Measurements from ENCODE around the gene PARP3. TPM values are rescaled to one million over a fixed set of nuclear protein-coding genes. Genes with fewer than 3 reads are reported as not detected.

Gene PARP3
- polyA plus RNA-seq, 1 donor from 2014 or later = 15.5 TPM

GRCh38 chr3:51953445-51953844, 11.3 kb downstream of the PARP3 start:
- Mint-ChIP-seq H3K4me1 (peaks cover 0 to 2% (median 0%) of the 10 kb centered on the region in 3 donors), H3K9me3 (no peaks in the 10 kb centered on the region), H3K36me3 (peaks cover 4% of the 10 kb centered on the region), H3K27ac (no peak overlapping the region), H3K27me3 (peaks cover 14% of the 10 kb centered on the region), H3K4me3 (peak overlapping the region in 2 of 4 donors; percentile 1 to 38)

GRCh38 chr3:51954105-51954504, 11.9 kb downstream of the PARP3 start:
- H3K27ac Mint-ChIP-seq = no peak overlapping the region
- H3K27me3 Mint-ChIP-seq = peaks cover 14% of the 10 kb centered on the region
- H3K4me1 Mint-ChIP-seq = peaks cover 0 to 2% (median 0%) of the 10 kb centered on the region in 3 donors
- H3K9me3 Mint-ChIP-seq = no peaks in the 10 kb centered on the region
- peak overlapping the region in 3 of 4 donors; percentile 38 to 51 (median 47) for H3K4me3 Mint-ChIP-seq
- H3K36me3 Mint-ChIP-seq = peaks cover 2% of the 10 kb centered on the region

DNA sequence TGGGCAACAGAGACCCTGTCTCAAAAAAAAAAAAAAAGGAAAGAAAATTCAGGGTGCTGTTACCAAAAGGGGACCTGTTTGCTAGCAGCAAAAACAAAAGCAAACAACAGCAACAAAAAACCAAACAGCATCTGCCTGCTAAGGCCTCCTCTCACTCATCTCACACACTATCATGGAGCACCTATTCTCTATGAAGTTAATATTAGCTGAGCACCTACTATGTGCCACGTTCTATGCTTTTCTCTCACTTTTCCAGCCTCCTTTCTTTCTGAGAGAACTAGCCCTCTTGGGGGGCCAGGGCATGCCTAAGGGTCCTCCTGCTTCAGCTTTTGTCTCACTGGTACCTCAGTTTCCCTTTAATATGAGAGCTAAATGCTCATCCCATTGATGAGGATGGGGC, 12.6 kb downstream of the PARP3 start:
- Mint-ChIP-seq H3K27ac (no peak overlapping the region), H3K9me3 (no peaks in the 10 kb centered on the region), H3K4me3 (no peak overlapping the region), H3K27me3 (peaks cover 14% of the 10 kb centered on the region), H3K4me1 (peaks cover 0 to 2% (median 0%) of the 10 kb centered on the region in 3 donors), H3K36me3 (peaks cover 2% of the 10 kb centered on the region)

DNA sequence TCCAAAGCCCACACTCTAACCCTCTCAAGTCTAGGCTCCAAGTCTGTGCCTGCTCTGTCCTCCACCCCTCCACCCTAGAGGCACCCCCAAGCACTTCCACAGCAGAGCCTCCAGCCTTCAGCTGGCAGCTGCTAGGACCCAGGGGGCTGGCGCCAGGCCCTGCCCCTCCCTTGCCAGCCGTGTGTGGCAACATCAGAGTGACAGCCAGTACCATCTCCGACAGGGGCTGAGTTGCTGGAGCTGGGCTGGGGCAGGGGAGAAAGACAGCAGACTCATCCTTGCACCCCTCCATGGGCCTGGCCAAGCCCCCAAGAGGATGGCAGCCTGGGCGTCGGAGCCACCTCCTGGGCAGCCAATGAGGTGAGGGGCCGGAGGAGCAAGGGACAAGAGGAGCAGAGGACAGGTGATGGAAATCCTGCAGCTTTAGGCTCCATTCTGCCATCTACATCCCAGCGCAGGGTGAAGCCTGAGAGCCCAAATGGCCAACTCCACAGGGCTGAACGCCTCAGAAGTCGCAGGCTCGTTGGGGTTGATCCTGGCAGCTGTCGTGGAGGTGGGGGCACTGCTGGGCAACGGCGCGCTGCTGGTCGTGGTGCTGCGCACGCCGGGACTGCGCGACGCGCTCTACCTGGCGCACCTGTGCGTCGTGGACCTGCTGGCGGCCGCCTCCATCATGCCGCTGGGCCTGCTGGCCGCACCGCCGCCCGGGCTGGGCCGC, 13.2 kb downstream of the PARP3 start, which contains the start of gene GPR62:
TSS of gene GPR62 (plus strand) at position 207 of the 718 bp plus-strand sequence. CDS start at position 479, 272 bp downstream.
- peaks cover 2% of the 10 kb centered on the region for H3K36me3 Mint-ChIP-seq
- no peaks in the 10 kb centered on the region for H3K9me3 Mint-ChIP-seq
- peak within 1 kb of the TSS; percentile 38 to 70 (median 60) for H3K4me3 Mint-ChIP-seq
- peaks cover 0 to 2% (median 0%) of the 10 kb centered on the region in 3 donors for H3K4me1 Mint-ChIP-seq
- H3K27me3 Mint-ChIP-seq = peaks cover 15% of the 10 kb centered on the region
- no peak within 1 kb of the TSS for H3K27ac Mint-ChIP-seq

DNA sequence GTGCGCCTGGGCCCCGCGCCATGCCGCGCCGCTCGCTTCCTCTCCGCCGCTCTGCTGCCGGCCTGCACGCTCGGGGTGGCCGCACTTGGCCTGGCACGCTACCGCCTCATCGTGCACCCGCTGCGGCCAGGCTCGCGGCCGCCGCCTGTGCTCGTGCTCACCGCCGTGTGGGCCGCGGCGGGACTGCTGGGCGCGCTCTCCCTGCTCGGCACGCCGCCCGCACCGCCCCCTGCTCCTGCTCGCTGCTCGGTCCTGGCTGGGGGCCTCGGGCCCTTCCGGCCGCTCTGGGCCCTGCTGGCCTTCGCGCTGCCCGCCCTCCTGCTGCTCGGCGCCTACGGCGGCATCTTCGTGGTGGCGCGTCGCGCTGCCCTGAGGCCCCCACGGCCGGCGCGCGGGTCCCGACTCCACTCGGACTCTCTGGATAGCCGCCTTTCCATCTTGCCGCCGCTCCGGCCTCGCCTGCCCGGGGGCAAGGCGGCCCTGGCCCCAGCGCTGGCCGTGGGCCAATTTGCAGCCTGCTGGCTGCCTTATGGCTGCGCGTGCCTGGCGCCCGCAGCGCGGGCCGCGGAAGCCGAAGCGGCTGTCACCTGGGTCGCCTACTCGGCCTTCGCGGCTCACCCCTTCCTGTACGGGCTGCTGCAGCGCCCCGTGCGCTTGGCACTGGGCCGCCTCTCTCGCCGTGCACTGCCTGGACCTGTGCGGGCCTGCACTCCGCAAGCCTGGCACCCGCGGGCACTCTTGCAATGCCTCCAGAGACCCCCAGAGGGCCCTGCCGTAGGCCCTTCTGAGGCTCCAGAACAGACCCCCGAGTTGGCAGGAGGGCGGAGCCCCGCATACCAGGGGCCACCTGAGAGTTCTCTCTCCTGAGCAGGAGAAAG, 14.0 kb downstream of the PARP3 start:
- peaks cover 15% of the 10 kb centered on the region for H3K27me3 Mint-ChIP-seq
- peaks cover 0 to 2% (median 1%) of the 10 kb centered on the region in 3 donors for H3K4me1 Mint-ChIP-seq
- no peaks in the 10 kb centered on the region for H3K9me3 Mint-ChIP-seq
- H3K27ac Mint-ChIP-seq = no peak overlapping the region
- H3K4me3 Mint-ChIP-seq = peak overlapping the region in 3 of 4 donors; percentile 52 to 70 (median 67)
- H3K36me3 Mint-ChIP-seq = peaks cover 2% of the 10 kb centered on the region

- no peaks in the 10 kb centered on the region for H3K9me3 Mint-ChIP-seq
- H3K27ac Mint-ChIP-seq = no peak overlapping the region
- peaks cover 0 to 2% (median 1%) of the 10 kb centered on the region in 3 donors for H3K4me1 Mint-ChIP-seq
- no peak overlapping the region for H3K4me3 Mint-ChIP-seq
- peaks cover 1% of the 10 kb centered on the region for H3K36me3 Mint-ChIP-seq
- peaks cover 15% of the 10 kb centered on the region for H3K27me3 Mint-ChIP-seq
Measured at GRCh38 chr3:51957520-51958205, 15.5 kb downstream of the PARP3 start.

DNA sequence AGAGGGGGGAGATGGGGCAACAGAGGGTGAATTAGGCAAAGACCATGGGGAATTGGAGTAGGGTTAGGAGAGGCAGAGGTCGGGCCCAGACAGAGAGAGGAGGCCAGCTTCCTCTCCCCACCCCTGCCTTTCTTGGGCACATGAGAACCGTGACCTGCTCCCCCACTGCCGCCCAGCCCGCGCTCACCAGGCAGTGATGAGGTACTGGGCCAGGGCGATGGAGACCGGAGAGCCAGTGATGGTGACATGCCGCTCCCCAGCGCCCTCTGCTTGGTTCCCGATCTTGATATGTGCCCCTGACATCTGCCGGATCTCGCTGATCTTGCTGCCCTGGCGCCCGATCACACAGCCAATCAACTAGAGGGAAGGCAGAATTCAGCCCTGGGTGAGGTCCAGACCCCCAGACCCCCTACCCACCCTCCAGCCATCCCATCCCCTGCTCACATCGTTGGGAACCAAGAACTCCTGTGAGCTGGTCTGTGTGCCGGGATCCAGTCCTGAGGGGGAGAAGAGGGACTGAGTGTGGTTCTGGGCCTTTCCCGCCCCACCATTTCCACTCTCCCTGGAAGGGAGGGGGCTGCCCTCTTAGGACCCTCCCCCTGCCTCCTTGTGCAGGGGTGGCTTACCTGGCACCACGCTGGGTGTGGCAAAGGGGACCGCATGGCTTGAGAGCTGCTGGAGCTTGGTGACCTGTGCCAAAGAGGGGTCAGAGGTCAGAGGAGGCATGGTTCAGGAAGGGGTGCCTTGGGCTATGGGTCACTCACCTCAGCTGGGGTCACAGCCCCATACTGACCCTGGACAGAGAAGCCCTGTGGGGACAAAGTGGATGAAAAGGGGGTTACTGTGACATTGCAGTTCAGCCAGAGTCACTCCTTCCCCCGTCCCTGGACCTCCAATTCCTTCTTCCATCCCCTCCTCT, 16.7 kb downstream of the PARP3 start:
- H3K27me3 Mint-ChIP-seq = peaks cover 9% of the 10 kb centered on the region
- peak overlapping the region in 2 of 4 donors; percentile 15 to 68 for H3K4me3 Mint-ChIP-seq
- H3K9me3 Mint-ChIP-seq = no peaks in the 10 kb centered on the region
- H3K36me3 Mint-ChIP-seq = peaks cover 1% of the 10 kb centered on the region
- peaks cover 0 to 2% (median 1%) of the 10 kb centered on the region in 3 donors for H3K4me1 Mint-ChIP-seq
- no peak overlapping the region for H3K27ac Mint-ChIP-seq

DNA sequence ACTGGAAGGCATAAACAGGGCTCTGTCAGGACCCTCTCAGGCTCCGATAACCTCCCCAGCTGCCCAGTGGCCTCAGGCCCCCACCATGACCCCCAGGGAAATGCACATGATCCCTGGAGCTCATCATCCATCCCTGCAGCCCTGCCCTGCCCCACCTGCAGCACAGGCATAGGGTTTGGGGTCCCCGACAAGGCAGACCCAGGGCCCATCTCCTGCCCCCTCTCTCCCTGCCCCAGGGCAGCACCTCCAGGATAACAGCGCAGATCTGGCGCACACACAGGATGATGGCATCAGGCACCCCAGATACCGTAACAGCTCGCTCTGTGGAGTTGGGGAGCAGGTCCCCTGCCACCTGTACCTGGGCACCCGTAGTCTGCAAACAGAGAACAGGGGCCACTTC, 17.5 kb downstream of the PARP3 start:
- Mint-ChIP-seq H3K4me3 (no peak overlapping the region), H3K27me3 (peaks cover 3% of the 10 kb centered on the region), H3K4me1 (peaks cover 0 to 2% (median 1%) of the 10 kb centered on the region in 3 donors), H3K9me3 (no peaks in the 10 kb centered on the region), H3K27ac (no peak overlapping the region), H3K36me3 (peaks cover 1% of the 10 kb centered on the region)

DNA sequence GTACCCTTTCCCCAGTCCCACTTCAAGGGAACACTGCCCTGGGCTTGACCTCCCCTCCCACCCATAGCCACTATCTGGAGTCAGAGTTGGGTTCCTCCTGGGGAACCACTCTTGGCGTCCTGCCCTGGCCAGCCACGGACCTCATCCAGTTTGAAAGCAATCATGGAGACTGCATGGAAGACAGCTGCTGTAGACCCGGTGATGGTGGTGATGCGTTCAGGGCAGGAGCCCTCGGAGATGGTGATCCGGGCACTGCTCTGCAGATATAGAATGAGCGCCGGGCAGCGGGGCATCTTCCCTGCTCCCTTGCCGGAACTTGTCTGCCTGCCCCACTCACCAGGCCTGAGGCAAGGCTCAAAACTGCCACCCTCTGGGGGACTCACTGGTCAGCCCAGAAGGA, 18.2 kb downstream of the PARP3 start:
- peaks cover 3% of the 10 kb centered on the region for H3K27me3 Mint-ChIP-seq
- H3K4me3 Mint-ChIP-seq = no peak overlapping the region
- peaks cover 0 to 2% (median 1%) of the 10 kb centered on the region in 3 donors for H3K4me1 Mint-ChIP-seq
- peak overlapping the region in 1 of 3 donors; percentile 92 for H3K27ac Mint-ChIP-seq
- peaks cover 1% of the 10 kb centered on the region for H3K36me3 Mint-ChIP-seq
- no peaks in the 10 kb centered on the region for H3K9me3 Mint-ChIP-seq

DNA sequence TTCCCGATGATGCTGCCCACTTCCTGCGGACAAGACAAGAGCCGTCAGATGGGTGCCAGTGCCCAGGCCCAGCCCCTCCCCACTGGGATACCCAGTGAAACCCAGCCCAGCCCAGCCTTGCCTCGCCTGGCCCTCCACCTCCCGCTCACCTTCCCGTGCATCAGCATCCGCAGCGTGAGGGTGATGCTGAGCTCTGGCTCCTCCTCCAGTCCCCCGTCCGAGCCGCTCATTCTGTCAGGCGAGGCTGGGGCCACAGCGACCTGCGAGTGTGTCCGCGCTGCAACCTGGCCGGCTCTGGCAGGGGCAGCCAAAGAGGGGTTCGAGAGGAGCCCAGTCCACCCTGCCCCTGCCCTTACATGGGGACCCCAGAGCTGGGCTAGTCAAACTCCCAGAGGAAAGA, 18.8 kb downstream of the PARP3 start:
- peak overlapping the region in 1 of 3 donors; percentile 92 for H3K27ac Mint-ChIP-seq

DNA sequence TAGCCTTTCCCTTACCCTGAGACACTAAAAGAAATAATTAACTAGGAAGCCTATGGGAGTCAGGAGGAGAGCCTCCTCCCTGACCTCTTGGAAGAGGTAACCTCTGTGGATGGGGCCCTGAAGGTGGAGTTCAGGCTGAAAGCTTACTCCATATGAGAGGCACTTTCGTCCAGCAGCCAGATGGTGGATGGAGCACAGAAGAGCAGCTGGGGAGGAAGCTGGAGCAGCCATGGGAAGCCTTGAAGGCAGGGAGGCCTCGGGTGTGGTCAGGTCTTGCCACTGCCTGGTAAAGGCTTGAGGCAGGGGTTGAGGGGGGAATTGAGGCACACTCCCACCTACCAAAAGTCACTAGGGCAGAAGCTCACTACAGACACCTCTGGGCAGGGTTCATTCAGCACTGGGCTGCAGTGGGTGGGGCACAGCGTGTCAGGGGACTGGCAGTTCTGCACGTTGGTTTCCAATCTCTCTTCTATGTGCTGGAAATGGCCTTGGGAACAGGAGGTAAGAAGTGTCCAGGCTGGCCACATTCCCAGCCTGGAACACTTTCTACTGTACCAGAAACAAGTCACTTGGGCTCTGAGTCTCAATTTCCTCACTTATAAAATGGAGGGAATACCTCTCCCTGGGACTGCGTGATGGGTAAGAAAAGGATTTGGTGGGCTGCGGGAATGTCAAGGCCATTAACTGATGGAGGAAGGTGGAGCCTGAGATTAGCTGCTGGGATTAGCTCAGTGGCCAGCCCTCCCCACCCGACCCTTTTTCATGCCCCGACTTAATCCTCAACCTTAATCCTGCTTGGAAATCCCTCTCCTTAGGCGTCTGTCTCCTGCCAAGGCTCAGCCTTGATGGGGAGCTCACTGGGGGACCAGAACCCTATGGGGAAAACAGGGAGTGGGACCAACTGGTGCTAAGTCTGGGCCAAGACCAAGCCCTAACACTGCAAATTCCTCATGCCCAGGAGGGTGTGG, 19.7 kb downstream of the PARP3 start:
- peak overlapping the region in 1 of 3 donors; percentile 67 for H3K27ac Mint-ChIP-seq
- H3K4me3 Mint-ChIP-seq = peak overlapping the region in 1 of 4 donors; percentile 61
- no peaks in the 10 kb centered on the region for H3K9me3 Mint-ChIP-seq

More for the DNA sequence above, 18.8 kb downstream of the PARP3 start:
- H3K36me3 Mint-ChIP-seq = peaks cover 1% of the 10 kb centered on the region
- peak overlapping the region in 1 of 4 donors; percentile 61 for H3K4me3 Mint-ChIP-seq
- H3K4me1 Mint-ChIP-seq = peaks cover 0 to 2% (median 1%) of the 10 kb centered on the region in 3 donors
- H3K9me3 Mint-ChIP-seq = no peaks in the 10 kb centered on the region
- H3K27me3 Mint-ChIP-seq = peaks cover 3% of the 10 kb centered on the region

GRCh38 chr3:51962854-51963530, 20.8 kb downstream of the PARP3 start:
- Mint-ChIP-seq H3K27ac (no peak overlapping the region), H3K4me1 (peaks cover 0 to 1% (median 0%) of the 10 kb centered on the region in 3 donors), H3K9me3 (no peaks in the 10 kb centered on the region), H3K36me3 (peaks cover 1% of the 10 kb centered on the region), H3K4me3 (peak overlapping the region in 1 of 4 donors; percentile 57), H3K27me3 (peaks cover 1% of the 10 kb centered on the region)

More for the DNA sequence above, 19.7 kb downstream of the PARP3 start:
- Mint-ChIP-seq H3K36me3 (peaks cover 1% of the 10 kb centered on the region), H3K27me3 (peaks cover 1% of the 10 kb centered on the region), H3K4me1 (peaks cover 0 to 1% (median 0%) of the 10 kb centered on the region in 3 donors)

All from IgD-negative memory B cell (primary cell).